HCT116 (cell line): ENCODE data around the gene SSRP1. TPM values are rescaled to one million over a fixed set of nuclear protein-coding genes. Genes with fewer than 3 reads are reported as not detected.

Experiments
- ATAC-seq: fragments of 200-7000 bp; cut with Tn5 transposase; 2 replicates; pipeline ENCODE4 v1.9.1; 2020; ENCODE audit warnings: mild to moderate bottlenecking, moderate library complexity
- BruUV-seq: library from RNA; stranded (reverse); fragments of 400-500 nt; replicated peaks from 2 replicates; lab custom pipeline; 2021; lab: Mats Ljungman, UMichigan
- CTCF ChIA-PET: fragments of 300-600 bp; sonication (Branson Sonifier 250); formaldehyde crosslinking; loops from one replicate; lab custom pipeline; 2021; ENCODE audit warnings: antibody characterized with exemption; lab: Charles Lee
- POLR2A ChIA-PET: fragments of 300-600, 350-600 bp; sonication (Branson Sonifier 250); formaldehyde crosslinking; loops from one replicate; lab custom pipeline; 2021; ENCODE audit warnings: antibody characterized with exemption; lab: Charles Lee
- RAD21 ChIA-PET, 2 experiments: fragments of 300-600 bp; sonication (Branson Sonifier 250); formaldehyde crosslinking; loops; one replicate each; lab custom pipeline; 2023; ENCODE audit warnings: low total read pairs in 2 of 2; ENCODE audit not compliant: uncharacterized antibody in 2 of 2, unreplicated experiment in 2 of 2, low non-redundant PET in 1 of 2; lab: Charles Lee
- DNase-seq: peaks from one replicate; pipeline ENCODE4 v3.0.0-alpha.2; 2010; ENCODE audit warnings: low read depth, low spot score
- H2AFZ ChIP-seq: fragments of 200-600 bp; shearing (Covaris generic), sonication (generic); 2 replicates; pipeline ENCODE4 v1.6.1; 2017; ENCODE audit warnings: low read depth, mixed run types, mixed read lengths, antibody characterized with exemption, low read length; ENCODE audit not compliant: poor library complexity, severe bottlenecking
- H3K27ac ChIP-seq: 2 replicates; pipeline ENCODE4 v1.5.1; 2012; ENCODE audit warnings: low read depth, low read length
- H3K27me3 ChIP-seq: fragments of 200-600 bp; sonication (generic); 2 replicates; pipeline ENCODE4 v1.6.1; 2016; ENCODE audit warnings: mixed run types, low read length, mixed read lengths; ENCODE audit not compliant: insufficient read depth
- H3K36me3 ChIP-seq, 2 experiments: fragments of 200-500 bp in 1 of 2; fragments of 200-600 bp in 1 of 2; sonication (Bioruptor generic) in 1 of 2; sonication (generic) in 1 of 2; 2 replicates each; pipeline versions ENCODE4 v1.5.1 to v1.6.1; 2014 to 2016; ENCODE audit warnings: low read length in 2 of 2, inconsistent platforms in 1 of 2, mixed read lengths in 1 of 2, mixed run types in 1 of 2; ENCODE audit not compliant: insufficient read depth in 2 of 2, control insufficient read depth in 1 of 2
- H3K4me1 ChIP-seq, 2 experiments: fragments of 200-600 bp in 1 of 2; sonication (generic) in 1 of 2; 2 replicates each; pipeline versions ENCODE4 v1.5.1 to v1.6.1; 2012 to 2017; ENCODE audit warnings: low read length in 2 of 2, inconsistent platforms in 1 of 2, mild to moderate bottlenecking in 1 of 2, mixed read lengths in 1 of 2, mixed run types in 1 of 2, moderate library complexity in 1 of 2; ENCODE audit not compliant: insufficient read depth in 2 of 2, control insufficient read depth in 1 of 2
- H3K4me2 ChIP-seq: fragments of 200-600 bp; sonication (generic); 2 replicates; pipeline ENCODE4 v1.6.1; 2017; ENCODE audit warnings: mixed run types, low read length, mixed read lengths
- H3K4me3 ChIP-seq, 2 experiments: fragments of 200-600 bp in 1 of 2; sonication (generic) in 1 of 2; replicated peaks in 1 of 2; 2 replicates each; pipeline ENCODE4 v1.5.1; 2011 to 2016; ENCODE audit warnings: low read length in 2 of 2, control low read depth in 1 of 2, low read depth in 1 of 2, mild to moderate bottlenecking in 1 of 2, mixed read lengths in 1 of 2, mixed run types in 1 of 2
- H3K79me2 ChIP-seq: fragments of 200-600 bp; sonication (generic); 2 replicates; pipeline ENCODE4 v1.6.1; 2017; ENCODE audit warnings: mild to moderate bottlenecking, mixed run types, low read length, moderate library complexity, mixed read lengths; ENCODE audit not compliant: insufficient read depth
- H3K9ac ChIP-seq: fragments of 200-600 bp; sonication (generic); 2 replicates; pipeline ENCODE4 v1.6.1; 2016; ENCODE audit warnings: low read length, mixed read lengths
- H3K9me2 ChIP-seq: fragments of 200-600 bp; sonication (generic), shearing (Covaris generic); 2 replicates; pipeline ENCODE4 v1.6.1; 2017; ENCODE audit warnings: mixed run types, mild to moderate bottlenecking, moderate library complexity; ENCODE audit not compliant: insufficient read depth
- H3K9me3 ChIP-seq, 2 experiments: fragments of 200-500 bp in 1 of 2; fragments of 200-600 bp in 1 of 2; sonication (Bioruptor generic) in 1 of 2; sonication (generic) in 1 of 2; 2 replicates each; pipeline ENCODE4 v1.6.1; 2014 to 2017; ENCODE audit warnings: low read length in 2 of 2, mixed read lengths in 2 of 2, inconsistent platforms in 1 of 2, low read depth in 1 of 2, mild to moderate bottlenecking in 1 of 2, mixed run types in 1 of 2, moderate library complexity in 1 of 2; ENCODE audit not compliant: control insufficient read depth in 1 of 2, insufficient read depth in 1 of 2
- H4K20me1 ChIP-seq: fragments of 200-600 bp; sonication (generic), shearing (Covaris generic); 2 replicates; pipeline ENCODE4 v1.6.1; 2017; ENCODE audit warnings: mixed run types, mild to moderate bottlenecking, moderate library complexity; ENCODE audit not compliant: insufficient read depth
- CEBPB ChIP-seq: IDR thresholded peaks from 2 replicates; pipeline ENCODE4 v1.6.1; 2012; ENCODE audit warnings: low read depth
- EGR1 ChIP-seq: IDR thresholded peaks from 2 replicates; pipeline ENCODE4 v1.6.1; 2012; ENCODE audit warnings: low read depth
- ELF1 ChIP-seq: IDR thresholded peaks from 2 replicates; pipeline ENCODE4 v1.6.1; 2012; ENCODE audit warnings: low read depth, borderline replicate concordance
- EZH2 ChIP-seq: fragments of 200-600 bp; sonication (generic); IDR thresholded peaks from 2 replicates; pipeline ENCODE4 v1.6.1; 2017; ENCODE audit warnings: antibody characterized with exemption, mixed run types
- JUND ChIP-seq: IDR thresholded peaks from 2 replicates; pipeline ENCODE4 v1.6.1; 2012
- SRF ChIP-seq: IDR thresholded peaks from 2 replicates; pipeline ENCODE4 v1.6.1; 2012; ENCODE audit warnings: low read depth
- YY1 ChIP-seq: IDR thresholded peaks from 2 replicates; pipeline ENCODE4 v1.6.1; 2011; ENCODE audit warnings: low read length, low read depth, moderate library complexity, mild to moderate bottlenecking; ENCODE audit not compliant: insufficient replicate concordance; ENCODE audit errors: extremely low read depth
- intact Hi-C: fragments of 100-400 bp; cut with micrococcal nuclease; formaldehyde crosslinking; loops from 2 replicates; pipeline ENCODE4 v1.10.0; 2022
- total RNA-seq: library from RNA; stranded (reverse); gene quantifications from one replicate; pipeline ENCODE4 v1.2.1, GENCODE V29; 2021; ENCODE audit not compliant: unreplicated experiment
- TF ChIP-seq, protein P1 (sequence below): IDR thresholded peaks from 2 replicates; pipeline ENCODE4 v1.6.1; 2011; ENCODE audit warnings: mild to moderate bottlenecking, low read length, moderate library complexity; ENCODE audit not compliant: insufficient replicate concordance; ENCODE audit errors: extremely low read depth
- TF ChIP-seq, protein P2 (sequence below): IDR thresholded peaks from 2 replicates; pipeline ENCODE4 v1.6.1; 2012

Gene SSRP1
- total RNA-seq, 1 experiment from 2014 or later, result 260 TPM

DNA sequence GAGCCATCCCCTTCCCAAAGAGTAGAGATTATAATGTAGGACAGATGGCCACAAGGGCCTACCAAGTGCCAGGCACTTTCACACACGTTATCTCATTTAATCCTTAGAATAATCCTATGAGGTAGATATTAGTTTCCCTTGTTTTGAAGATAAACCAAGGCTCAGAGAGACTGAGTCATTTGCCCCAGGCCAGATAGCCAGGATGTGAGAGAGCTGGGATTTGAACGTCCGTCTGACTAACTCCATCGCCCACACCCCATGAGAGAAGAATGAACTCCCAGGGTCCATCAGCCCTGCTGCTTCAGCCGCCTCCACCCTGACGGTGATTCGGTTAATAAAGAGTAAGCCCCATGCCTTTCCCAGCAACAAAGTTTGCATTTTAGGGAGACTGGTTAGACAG lies 34.6 kb upstream of the SSRP1 start:
- ChIA-PET RAD21 (no interaction called here), CTCF (no interaction called here), POLR2A (no interaction called here)
- Histone ChIP-seq H3K9me2 (no peaks in the 10 kb centered on the region), H3K36me3 (no peaks in the 10 kb centered on the region), H4K20me1 (no peaks in the 10 kb centered on the region), H3K4me2 (no peak overlapping the region), H2AFZ (no peak overlapping the region), H3K4me1 (no peaks in the 10 kb centered on the region), H3K27me3 (no peaks in the 10 kb centered on the region), H3K4me3 (no peak overlapping the region), H3K9ac (no peak overlapping the region), H3K9me3 (no peaks in the 10 kb centered on the region), H3K79me2 (no peaks in the 10 kb centered on the region), H3K27ac (no peak overlapping the region)
- TF ChIP-seq EZH2 (no peak), CEBPB (no peak), JUND (no peak), YY1 (no peak), SRF (no peak), EGR1 (no peak), ELF1 (no peak)
- TF ChIP-seq, protein P1, sequence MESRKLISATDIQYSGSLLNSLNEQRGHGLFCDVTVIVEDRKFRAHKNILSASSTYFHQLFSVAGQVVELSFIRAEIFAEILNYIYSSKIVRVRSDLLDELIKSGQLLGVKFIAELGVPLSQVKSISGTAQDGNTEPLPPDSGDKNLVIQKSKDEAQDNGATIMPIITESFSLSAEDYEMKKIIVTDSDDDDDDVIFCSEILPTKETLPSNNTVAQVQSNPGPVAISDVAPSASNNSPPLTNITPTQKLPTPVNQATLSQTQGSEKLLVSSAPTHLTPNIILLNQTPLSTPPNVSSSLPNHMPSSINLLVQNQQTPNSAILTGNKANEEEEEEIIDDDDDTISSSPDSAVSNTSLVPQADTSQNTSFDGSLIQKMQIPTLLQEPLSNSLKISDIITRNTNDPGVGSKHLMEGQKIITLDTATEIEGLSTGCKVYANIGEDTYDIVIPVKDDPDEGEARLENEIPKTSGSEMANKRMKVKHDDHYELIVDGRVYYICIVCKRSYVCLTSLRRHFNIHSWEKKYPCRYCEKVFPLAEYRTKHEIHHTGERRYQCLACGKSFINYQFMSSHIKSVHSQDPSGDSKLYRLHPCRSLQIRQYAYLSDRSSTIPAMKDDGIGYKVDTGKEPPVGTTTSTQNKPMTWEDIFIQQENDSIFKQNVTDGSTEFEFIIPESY, result no peak
- ATAC-seq (no peak), DNase-seq (no peak)
- no TSS peak for BruUV-seq
- intact Hi-C loops, result no loop called here

GRCh38 chr11:57368845-57369232 lies 33.1 kb upstream of the SSRP1 start:
- Histone ChIP-seq H3K9me3 (no peaks in the 10 kb centered on the region), H3K27me3 (no peaks in the 10 kb centered on the region), H3K9me2 (no peaks in the 10 kb centered on the region), H3K4me1 (no peaks in the 10 kb centered on the region), H3K79me2 (no peaks in the 10 kb centered on the region), H3K4me2 (no peak overlapping the region), H2AFZ (no peak overlapping the region), H3K9ac (no peak overlapping the region), H3K36me3 (no peaks in the 10 kb centered on the region), H4K20me1 (no peaks in the 10 kb centered on the region), H3K27ac (no peak overlapping the region), H3K4me3 (no peak overlapping the region)
- DNase-seq (no peak), ATAC-seq (no peak)
- TF ChIP-seq, protein P2, sequence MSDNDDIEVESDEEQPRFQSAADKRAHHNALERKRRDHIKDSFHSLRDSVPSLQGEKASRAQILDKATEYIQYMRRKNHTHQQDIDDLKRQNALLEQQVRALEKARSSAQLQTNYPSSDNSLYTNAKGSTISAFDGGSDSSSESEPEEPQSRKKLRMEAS, result no peak
- RAD21 ChIA-PET, result no interaction called here
- POLR2A ChIA-PET, result no interaction called here
- CTCF ChIA-PET, result no interaction called here
- intact Hi-C loops, result no loop called here
- no TSS peak for BruUV-seq
